Bronchial epithelial cell (primary cell): ENCODE data around the gene SIVA1. TPM values are rescaled to one million over a fixed set of nuclear protein-coding genes. Genes with fewer than 3 reads are reported as not detected.

Source experiments
- DNase-seq: peaks from one replicate; pipeline ENCODE4 v3.0.0-alpha.2; 2010; ENCODE audit warnings: low read depth
- FAIRE-seq: peaks from 2 replicates; lab custom pipeline; 2011; peaks lifted over from hg19 to GRCh38; lab: Jason Lieb, UNC
- H3K27me3 ChIP-seq: 2 replicates; pipeline ENCODE4 v1.5.1; 2011; ENCODE audit warnings: low read length; ENCODE audit not compliant: control insufficient read depth, insufficient read depth
- H3K36me3 ChIP-seq: 2 replicates; pipeline ENCODE4 v1.5.1; 2011; ENCODE audit warnings: low read length; ENCODE audit not compliant: control insufficient read depth, insufficient read depth
- H3K4me3 ChIP-seq: 2 replicates; pipeline ENCODE4 v1.5.1; 2011; ENCODE audit warnings: mild to moderate bottlenecking, low read depth, low read length, control low read depth
- total RNA-seq: library from RNA; depleted of rRNA; stranded (reverse); fragments of >200 nt; gene quantifications from 2 replicates; pipeline ENCODE4 v1.2.1, GENCODE V29; 2014
- TF ChIP-seq, protein P1 (sequence below): IDR thresholded peaks from 2 replicates; pipeline ENCODE4 v1.5.1; 2011; ENCODE audit warnings: mild to moderate bottlenecking, moderate library complexity, low read length, control low read depth, inconsistent platforms; ENCODE audit not compliant: insufficient read depth, severe bottlenecking

Gene SIVA1
- total RNA-seq, 1 donor from 2014 or later, result 85.0 TPM

DNA sequence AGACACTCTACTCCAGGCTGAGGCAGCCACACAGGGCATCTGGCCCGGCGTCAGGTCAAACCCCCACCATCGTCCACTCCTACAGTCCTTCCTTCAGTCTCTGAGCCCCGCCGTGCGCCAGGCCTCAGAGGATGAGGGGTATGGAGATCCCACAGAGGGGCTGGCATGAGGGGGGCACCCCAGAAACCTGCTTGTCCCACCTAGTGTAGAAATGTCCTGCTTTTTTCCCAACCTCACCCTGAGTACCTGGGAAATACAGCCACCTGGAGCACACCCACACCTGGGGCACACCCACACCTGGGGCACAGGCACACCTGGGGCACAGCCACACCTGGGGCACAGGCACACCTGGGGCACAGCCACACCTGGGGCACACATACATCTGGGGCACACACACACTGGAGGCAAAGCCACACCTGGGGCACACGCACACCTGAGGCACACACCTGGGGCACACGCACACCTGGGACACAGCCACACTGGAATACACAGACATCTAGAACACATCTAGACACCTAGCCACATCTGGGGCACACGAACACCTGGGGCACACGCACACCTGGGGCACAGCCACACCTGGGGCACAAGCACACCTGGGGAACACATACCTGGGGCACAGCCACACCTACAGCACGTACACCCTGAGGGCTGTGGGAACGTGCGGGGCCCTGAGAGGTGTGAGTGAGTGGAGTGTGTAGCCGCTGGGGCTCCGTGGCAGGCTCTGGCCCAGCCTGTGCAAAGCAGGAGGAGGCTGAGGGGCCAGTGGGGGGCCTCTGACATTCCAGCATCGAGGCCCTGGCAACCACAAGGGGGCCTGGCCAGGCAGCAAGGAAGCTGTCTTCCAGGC, 24.2 kb downstream of the SIVA1 start:
- Histone ChIP-seq H3K27me3 (no peaks in the 10 kb centered on the region), H3K36me3 (peaks cover 33% of the 10 kb centered on the region), H3K4me3 (no peak overlapping the region)
- FAIRE-seq (no peak), DNase-seq (no peak)
- TF ChIP-seq, protein P1, sequence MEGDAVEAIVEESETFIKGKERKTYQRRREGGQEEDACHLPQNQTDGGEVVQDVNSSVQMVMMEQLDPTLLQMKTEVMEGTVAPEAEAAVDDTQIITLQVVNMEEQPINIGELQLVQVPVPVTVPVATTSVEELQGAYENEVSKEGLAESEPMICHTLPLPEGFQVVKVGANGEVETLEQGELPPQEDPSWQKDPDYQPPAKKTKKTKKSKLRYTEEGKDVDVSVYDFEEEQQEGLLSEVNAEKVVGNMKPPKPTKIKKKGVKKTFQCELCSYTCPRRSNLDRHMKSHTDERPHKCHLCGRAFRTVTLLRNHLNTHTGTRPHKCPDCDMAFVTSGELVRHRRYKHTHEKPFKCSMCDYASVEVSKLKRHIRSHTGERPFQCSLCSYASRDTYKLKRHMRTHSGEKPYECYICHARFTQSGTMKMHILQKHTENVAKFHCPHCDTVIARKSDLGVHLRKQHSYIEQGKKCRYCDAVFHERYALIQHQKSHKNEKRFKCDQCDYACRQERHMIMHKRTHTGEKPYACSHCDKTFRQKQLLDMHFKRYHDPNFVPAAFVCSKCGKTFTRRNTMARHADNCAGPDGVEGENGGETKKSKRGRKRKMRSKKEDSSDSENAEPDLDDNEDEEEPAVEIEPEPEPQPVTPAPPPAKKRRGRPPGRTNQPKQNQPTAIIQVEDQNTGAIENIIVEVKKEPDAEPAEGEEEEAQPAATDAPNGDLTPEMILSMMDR, result no peak

DNA sequence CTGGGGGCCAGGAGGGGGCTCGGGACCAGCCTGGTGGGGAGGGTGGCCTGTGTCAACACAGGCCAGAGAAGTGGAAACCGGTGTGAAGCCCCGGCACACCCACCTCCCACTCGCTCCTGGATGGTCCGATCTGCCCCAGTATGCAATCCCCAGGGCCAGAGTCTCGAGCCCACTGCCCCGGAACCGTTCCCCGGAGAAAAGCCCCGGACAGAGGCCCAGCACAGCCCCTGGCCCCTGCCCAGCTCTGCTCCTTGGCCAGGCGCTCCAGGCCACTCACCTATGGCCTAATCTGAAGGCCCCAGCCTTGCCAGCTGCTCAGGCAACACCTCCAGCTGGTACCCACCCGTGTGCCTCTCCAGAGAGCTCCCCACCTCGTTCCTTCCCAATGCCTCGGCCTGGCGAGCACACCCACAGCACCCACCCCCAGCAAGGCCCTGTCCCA, 24.9 kb downstream of the SIVA1 start:
- peaks cover 29% of the 10 kb centered on the region for H3K36me3 ChIP-seq
- no peak for FAIRE-seq

DNA sequence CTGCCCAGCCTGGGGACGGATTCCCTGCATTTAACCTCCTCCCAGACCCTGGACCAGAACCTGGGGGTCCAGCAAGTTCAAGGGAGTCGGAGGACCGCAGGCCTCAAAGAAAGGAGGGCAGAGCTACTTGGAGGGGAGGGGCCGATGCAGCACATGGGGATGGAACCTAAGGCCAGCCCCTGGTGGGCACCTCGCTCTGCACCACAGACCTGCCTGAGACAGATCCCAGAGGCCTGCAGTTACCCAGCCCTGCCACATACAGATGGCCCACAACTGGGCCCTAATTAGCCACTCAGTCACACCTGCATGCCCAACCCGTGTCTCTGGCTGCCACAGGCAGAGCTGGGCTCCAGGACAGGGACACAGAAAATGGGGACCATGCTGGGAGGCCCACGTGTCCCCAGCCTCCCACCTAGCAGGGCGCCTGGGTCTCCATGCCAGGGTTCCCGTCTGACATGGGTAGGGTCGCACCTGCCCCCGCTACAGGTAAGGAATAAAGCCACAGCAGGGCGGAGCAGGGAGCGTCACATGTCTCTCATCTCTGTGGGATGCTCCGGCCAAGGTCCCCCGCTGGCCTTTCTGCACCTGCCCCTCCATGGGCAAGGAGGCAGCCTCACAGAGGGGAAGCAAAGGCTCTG, 25.9 kb downstream of the SIVA1 start:
- TF ChIP-seq, protein P1, result no peak
- DNase-seq (no peak), FAIRE-seq (no peak)
- Histone ChIP-seq H3K36me3 (peaks cover 29% of the 10 kb centered on the region), H3K4me3 (no peak overlapping the region), H3K27me3 (no peaks in the 10 kb centered on the region)

More for the DNA sequence above, 24.9 kb downstream of the SIVA1 start:
- no peak for DNase-seq
- Histone ChIP-seq H3K27me3 (no peaks in the 10 kb centered on the region), H3K4me3 (no peak overlapping the region)
- TF ChIP-seq, protein P1, result no peak

DNA sequence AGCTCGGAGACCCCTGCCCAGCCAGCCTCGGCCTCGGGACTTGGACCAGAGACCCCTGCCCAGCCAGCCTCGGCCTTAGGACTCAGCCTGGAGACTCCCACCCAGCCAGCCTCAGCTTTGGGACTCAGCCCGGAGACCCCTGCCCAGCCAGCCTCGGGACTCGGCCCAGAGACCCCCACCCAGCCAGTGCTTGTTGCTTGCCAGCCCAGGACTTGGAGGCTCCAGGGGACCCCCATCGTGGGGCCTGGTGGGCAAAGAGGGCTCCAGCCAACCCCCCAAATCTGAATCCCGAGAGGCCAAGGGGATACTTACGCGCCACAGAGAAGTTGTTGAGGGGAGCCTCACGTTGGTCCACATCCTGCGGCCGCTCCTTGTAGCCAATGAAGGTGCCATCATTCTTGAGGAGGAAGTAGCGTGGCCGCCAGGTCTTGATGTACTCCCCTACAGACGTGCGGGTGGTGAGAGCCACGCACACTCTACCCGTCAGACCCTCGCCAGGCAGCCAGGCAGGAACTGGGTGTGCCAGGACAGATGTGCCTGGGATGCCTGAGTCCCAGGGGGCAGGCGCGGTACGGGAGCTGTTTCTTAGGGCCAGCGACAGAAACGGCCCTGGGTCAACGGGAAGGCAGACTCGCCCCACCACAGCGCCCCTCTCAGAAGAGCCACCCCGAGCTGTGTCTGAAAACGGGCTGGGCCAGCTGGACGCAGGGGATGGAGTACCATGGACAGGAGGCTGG, 27.0 kb downstream of the SIVA1 start:
- Histone ChIP-seq H3K36me3 (peaks cover 31% of the 10 kb centered on the region), H3K4me3 (no peak overlapping the region), H3K27me3 (no peaks in the 10 kb centered on the region)
- TF ChIP-seq, protein P1, result no peak
- no peak for FAIRE-seq
- DNase-seq, result no peak

DNA sequence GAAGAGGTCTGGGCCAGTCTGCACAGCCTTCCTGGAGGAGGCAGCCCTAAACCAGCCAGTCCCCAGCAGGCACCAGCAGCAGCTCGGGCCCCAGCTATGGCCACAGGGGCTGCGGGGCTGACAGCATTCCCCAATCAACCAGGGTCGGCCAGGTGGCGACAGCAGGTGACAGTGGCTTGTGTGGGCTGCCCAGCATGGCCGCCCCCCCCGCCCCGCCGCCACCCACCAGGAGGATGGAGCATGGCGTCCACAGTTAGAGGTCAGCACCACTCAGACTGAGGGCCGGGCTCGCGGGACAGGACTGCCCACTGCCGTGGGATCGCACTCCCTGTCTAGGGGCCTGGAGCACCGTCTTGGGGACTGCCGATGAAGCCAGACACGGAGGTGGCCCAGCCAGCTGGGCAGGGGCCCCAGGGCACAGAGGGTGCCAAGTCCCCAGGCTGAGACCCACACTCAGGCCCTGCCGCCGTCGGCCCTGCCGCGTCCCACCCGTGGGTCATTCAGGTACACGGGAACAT, 27.6 kb downstream of the SIVA1 start:
- Histone ChIP-seq H3K4me3 (no peak overlapping the region), H3K27me3 (no peaks in the 10 kb centered on the region), H3K36me3 (peaks cover 27% of the 10 kb centered on the region)
- FAIRE-seq (no peak), DNase-seq (no peak)
- TF ChIP-seq, protein P1, result no peak
